DND-41 (cell line): ENCODE measurements around the gene CREBBP.

Experiments
- ATAC-seq: fragments of 200-7000 bp; cut with Tn5 transposase; 3 replicates; pipeline ENCODE4 v1.9.1; 2021; ENCODE audit warnings: low read depth; ENCODE audit not compliant: insufficient read depth
- DNase-seq: peaks from one replicate; pipeline ENCODE4 v3.0.0-alpha.2; 2020
- H2AFZ ChIP-seq: 2 replicates; pipeline ENCODE4 v1.6.0; 2012; ENCODE audit warnings: low read depth, low read length
- H3K27ac ChIP-seq: 2 replicates; pipeline ENCODE4 v1.5.1; 2012; ENCODE audit warnings: low read length, inconsistent platforms
- H3K27me3 ChIP-seq: fragments of 200-600 bp; sonication (generic); 2 replicates; pipeline ENCODE4 v1.6.0; 2012; ENCODE audit warnings: low read length, mild to moderate bottlenecking, inconsistent platforms; ENCODE audit not compliant: insufficient read depth, poor library complexity
- H3K36me3 ChIP-seq: 2 replicates; pipeline ENCODE4 v1.5.1; 2012; ENCODE audit warnings: low read length, inconsistent platforms; ENCODE audit not compliant: insufficient read depth
- H3K4me1 ChIP-seq: 2 replicates; pipeline ENCODE4 v1.5.1; 2012; ENCODE audit warnings: mild to moderate bottlenecking, low read length; ENCODE audit not compliant: insufficient read depth
- H3K4me2 ChIP-seq: 2 replicates; pipeline ENCODE4 v1.6.0; 2012; ENCODE audit warnings: mild to moderate bottlenecking, moderate library complexity, low read length, inconsistent platforms; ENCODE audit not compliant: insufficient read depth
- H3K4me3 ChIP-seq, 2 experiments: fragments of 200-600 bp in 1 of 2; shearing (Covaris generic) in 1 of 2; 2 replicates each; pipeline ENCODE4 v1.5.1; 2012 to 2016; ENCODE audit warnings: inconsistent platforms in 2 of 2, low read length in 2 of 2, mild to moderate bottlenecking in 2 of 2, low read depth in 1 of 2, moderate library complexity in 1 of 2
- H3K79me2 ChIP-seq: 2 replicates; pipeline ENCODE4 v1.6.0; 2012; ENCODE audit warnings: low read length, inconsistent platforms; ENCODE audit not compliant: insufficient read depth
- H3K9ac ChIP-seq: 2 replicates; pipeline ENCODE4 v1.6.0; 2012; ENCODE audit warnings: low read depth, mild to moderate bottlenecking, inconsistent platforms, low read length, moderate library complexity
- H3K9me3 ChIP-seq: 2 replicates; pipeline ENCODE4 v1.5.1; 2012; ENCODE audit warnings: low read length, moderate library complexity, mild to moderate bottlenecking, inconsistent platforms; ENCODE audit not compliant: insufficient read depth, severe bottlenecking
- H4K20me1 ChIP-seq: 2 replicates; pipeline ENCODE4 v1.6.0; 2012; ENCODE audit warnings: low read length; ENCODE audit not compliant: insufficient read depth
- EZH2 ChIP-seq: IDR thresholded peaks from 3 replicates; pipeline ENCODE4 v1.6.1; 2012; ENCODE audit warnings: borderline replicate concordance, low read depth, mild to moderate bottlenecking, moderate library complexity, low read length, inconsistent platforms; ENCODE audit not compliant: severe bottlenecking
- TF ChIP-seq, protein P1 (sequence below): IDR thresholded peaks from 2 replicates; pipeline ENCODE4 v1.5.1; 2012; ENCODE audit warnings: borderline replicate concordance, low read length, moderate library complexity, mild to moderate bottlenecking; ENCODE audit not compliant: poor library complexity, severe bottlenecking; ENCODE audit errors: extremely low read depth

CREBBP gene

DNA sequence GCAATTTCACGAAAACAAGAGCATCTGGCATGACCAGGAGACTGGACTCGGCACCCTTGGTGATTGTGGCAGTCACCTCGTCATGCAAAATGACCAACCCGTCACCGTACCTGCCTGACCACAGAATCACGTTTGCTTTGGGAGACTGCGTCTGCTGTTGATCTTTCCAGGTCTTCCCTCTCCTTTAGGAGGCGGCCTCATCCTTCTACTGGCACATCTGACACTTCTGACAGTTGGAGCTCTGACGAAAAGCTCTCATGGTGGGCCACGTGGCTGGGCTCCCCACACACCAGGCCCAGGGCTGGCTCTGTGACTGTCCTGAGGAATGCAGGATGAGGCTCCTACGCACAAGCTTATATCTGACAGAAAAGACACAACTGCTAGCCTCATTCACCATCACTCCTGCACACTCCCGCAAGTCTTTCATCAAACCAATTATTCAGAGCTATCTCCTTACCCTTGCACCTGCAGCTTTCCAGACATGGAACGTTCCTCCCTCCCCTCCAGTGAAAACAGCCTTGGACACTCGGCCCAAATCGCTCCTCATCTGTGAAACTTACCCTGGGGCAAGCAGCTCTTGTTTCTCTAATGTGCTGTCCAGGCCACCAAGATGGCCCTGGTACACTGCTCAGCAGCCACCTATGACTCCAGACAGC, 166.8 kb downstream of the CREBBP start:
- Histone ChIP-seq H3K27me3 (no peaks in the 10 kb centered on the region), H3K4me2 (no peak overlapping the region), H3K4me3 (no peak overlapping the region), H3K27ac (no peak overlapping the region), H3K4me1 (peaks cover 23% of the 10 kb centered on the region), H3K36me3 (peaks cover 9% of the 10 kb centered on the region), H3K79me2 (peaks cover 16% of the 10 kb centered on the region), H3K9me3 (no peaks in the 10 kb centered on the region), H3K9ac (no peak overlapping the region), H2AFZ (no peak overlapping the region), H4K20me1 (peaks cover 58% of the 10 kb centered on the region)
- no peak for TF ChIP-seq EZH2
- TF ChIP-seq, protein P1, sequence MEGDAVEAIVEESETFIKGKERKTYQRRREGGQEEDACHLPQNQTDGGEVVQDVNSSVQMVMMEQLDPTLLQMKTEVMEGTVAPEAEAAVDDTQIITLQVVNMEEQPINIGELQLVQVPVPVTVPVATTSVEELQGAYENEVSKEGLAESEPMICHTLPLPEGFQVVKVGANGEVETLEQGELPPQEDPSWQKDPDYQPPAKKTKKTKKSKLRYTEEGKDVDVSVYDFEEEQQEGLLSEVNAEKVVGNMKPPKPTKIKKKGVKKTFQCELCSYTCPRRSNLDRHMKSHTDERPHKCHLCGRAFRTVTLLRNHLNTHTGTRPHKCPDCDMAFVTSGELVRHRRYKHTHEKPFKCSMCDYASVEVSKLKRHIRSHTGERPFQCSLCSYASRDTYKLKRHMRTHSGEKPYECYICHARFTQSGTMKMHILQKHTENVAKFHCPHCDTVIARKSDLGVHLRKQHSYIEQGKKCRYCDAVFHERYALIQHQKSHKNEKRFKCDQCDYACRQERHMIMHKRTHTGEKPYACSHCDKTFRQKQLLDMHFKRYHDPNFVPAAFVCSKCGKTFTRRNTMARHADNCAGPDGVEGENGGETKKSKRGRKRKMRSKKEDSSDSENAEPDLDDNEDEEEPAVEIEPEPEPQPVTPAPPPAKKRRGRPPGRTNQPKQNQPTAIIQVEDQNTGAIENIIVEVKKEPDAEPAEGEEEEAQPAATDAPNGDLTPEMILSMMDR, result no peak
- ATAC-seq (no peak), DNase-seq (no peak)

DNA sequence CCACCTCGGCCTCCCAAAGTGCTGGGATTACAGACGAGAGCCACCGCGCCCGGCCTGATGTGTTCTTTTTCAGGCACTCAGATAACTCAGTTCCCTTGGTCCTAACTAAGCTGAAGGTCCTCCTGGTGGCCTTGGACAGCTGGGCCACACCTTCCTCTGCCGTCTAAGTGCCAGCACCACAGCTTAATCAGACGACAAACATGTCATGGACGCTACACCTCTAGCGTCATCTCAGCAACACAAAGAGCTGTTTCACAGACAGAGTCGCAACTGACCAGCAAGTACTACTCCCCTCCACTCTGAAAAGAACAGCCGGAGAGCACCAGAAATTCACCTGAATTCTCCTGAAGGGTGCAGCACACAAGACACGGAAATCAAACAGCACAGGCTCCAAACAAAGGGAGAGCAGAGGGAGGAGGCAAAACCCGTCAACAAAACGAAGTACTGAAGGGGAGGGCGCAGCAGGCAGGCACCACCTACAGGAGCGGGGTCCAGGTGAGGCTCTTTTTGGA, 167.6 kb downstream of the CREBBP start:
- no peak for DNase-seq
- H3K9me3 ChIP-seq, result no peaks in the 10 kb centered on the region
- no peak overlapping the region for H2AFZ ChIP-seq
- peaks cover 15% of the 10 kb centered on the region for H3K4me1 ChIP-seq
- H3K27me3 ChIP-seq, result no peaks in the 10 kb centered on the region
- H3K4me2 ChIP-seq, result no peak overlapping the region
- peaks cover 9% of the 10 kb centered on the region for H3K36me3 ChIP-seq
- peaks cover 15% of the 10 kb centered on the region for H3K79me2 ChIP-seq
- no peak overlapping the region for H3K4me3 ChIP-seq
- no peak overlapping the region for H3K9ac ChIP-seq
- peaks cover 62% of the 10 kb centered on the region for H4K20me1 ChIP-seq
- no peak overlapping the region for H3K27ac ChIP-seq
- no peak for ATAC-seq
- TF ChIP-seq EZH2, result no peak

DNA sequence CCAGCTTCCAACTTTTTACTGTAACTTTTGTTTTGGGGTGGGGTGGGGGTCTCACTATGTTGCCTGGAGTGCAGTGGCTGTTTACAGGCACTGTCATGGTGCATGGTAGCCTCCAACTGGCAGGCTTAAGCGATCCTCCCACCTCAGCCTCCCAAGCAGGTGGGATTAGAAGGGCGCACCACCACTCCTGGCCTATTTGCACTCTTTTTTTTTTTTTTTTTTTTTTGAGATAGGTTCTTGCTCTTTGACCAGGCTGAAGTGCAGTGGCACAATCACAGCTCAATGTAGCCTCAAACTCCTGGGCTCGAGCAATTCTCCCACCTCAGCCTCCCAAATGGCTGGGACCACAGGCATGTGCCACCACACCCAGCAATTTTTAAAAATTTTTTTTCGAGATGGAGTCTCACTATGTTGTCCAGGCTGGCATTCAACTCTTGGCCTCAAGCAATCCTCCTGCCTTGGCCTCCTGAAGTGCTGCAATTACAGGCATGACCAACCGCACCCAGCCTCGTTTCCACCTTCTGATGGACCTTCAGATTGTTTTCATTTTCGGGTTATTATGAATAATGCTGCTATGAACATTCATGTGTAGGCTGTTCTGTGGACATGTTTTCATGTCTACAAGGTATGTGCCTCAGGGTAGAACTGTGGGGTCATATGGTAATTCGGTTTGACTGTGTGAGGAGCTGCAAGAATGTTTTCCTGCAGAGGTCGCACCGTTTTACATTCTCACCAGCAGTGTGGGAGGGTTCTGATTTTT, 174.1 kb downstream of the CREBBP start:
- no peak overlapping the region for H3K4me3 ChIP-seq
- no peak for ATAC-seq
- TF ChIP-seq EZH2, result no peak
- TF ChIP-seq, protein P1, result no peak

DNA sequence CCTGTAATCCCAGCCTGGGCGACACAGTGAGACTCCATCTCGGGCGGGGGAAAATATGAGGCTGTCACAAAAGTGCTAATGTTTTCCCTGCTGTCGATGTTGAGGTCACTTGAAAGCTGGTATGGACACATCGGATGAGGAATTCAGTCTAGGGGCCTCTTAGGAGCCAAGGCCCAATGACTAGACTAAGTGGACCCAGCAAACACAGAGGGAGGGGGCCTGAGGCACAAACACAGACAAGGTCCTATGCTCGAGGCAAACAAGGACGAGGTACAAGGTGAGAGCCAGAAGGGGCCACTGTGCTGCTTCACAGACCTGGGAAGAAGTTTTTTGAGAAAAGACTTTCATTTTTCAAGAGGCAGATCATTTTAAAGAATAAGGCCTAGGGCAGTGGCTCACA, 178.4 kb downstream of the CREBBP start:
- H2AFZ ChIP-seq, result no peak overlapping the region
- H4K20me1 ChIP-seq, result peaks cover 89% of the 10 kb centered on the region
- H3K4me1 ChIP-seq, result peaks cover 20% of the 10 kb centered on the region
- peaks cover 2% of the 10 kb centered on the region; the same call in 1 of the 2 replicates for H3K79me2 ChIP-seq
- H3K9ac ChIP-seq, result no peak overlapping the region
- no peak for DNase-seq
- no peak overlapping the region for H3K4me2 ChIP-seq
- H3K9me3 ChIP-seq, result no peaks in the 10 kb centered on the region
- no peak for TF ChIP-seq EZH2
- TF ChIP-seq, protein P1, result no peak
- H3K27me3 ChIP-seq, result peaks cover 7% of the 10 kb centered on the region
- no peak for ATAC-seq
- 0 out of 2 replicates have a peak, but pooled peaks cover 2% of the 10 kb centered on the region for H3K36me3 ChIP-seq
- no peak overlapping the region for H3K4me3 ChIP-seq
- no peak overlapping the region for H3K27ac ChIP-seq

More for the DNA sequence above, 174.1 kb downstream of the CREBBP start:
- Histone ChIP-seq H3K4me2 (no peak overlapping the region), H3K27me3 (peaks cover 7% of the 10 kb centered on the region), H3K27ac (no peak overlapping the region), H3K79me2 (peaks cover 2% of the 10 kb centered on the region; the same call in 1 of the 2 replicates), H3K9ac (no peak overlapping the region), H2AFZ (no peak overlapping the region), H3K9me3 (no peaks in the 10 kb centered on the region), H4K20me1 (peaks cover 85% of the 10 kb centered on the region), H3K4me1 (no peaks in the 10 kb centered on the region), H3K36me3 (0 out of 2 replicates have a peak, but pooled peaks cover 2% of the 10 kb centered on the region)
- DNase-seq, result no peak
